HL-60 (cell line): ENCODE measurements around the gene GHRL.

Source experiments
- POLR2AphosphoS5 ChIP-seq: IDR thresholded peaks from 2 replicates; pipeline ENCODE4 v1.6.1; 2012; ENCODE audit warnings: low read depth
- SPI1 ChIP-seq: IDR thresholded peaks from 2 replicates; pipeline ENCODE4 v1.6.1; 2012; ENCODE audit warnings: low read depth, mild to moderate bottlenecking, borderline replicate concordance
- TF ChIP-seq, protein P1 (sequence below): IDR thresholded peaks from one replicate; pipeline ENCODE4 v1.5.1; 2011; ENCODE audit warnings: low read length, control low read depth, inconsistent platforms; ENCODE audit not compliant: insufficient read depth
- TF ChIP-seq, protein P2 (sequence below): IDR thresholded peaks from 2 replicates; pipeline ENCODE4 v1.6.1; 2012; ENCODE audit warnings: low read depth; ENCODE audit not compliant: insufficient replicate concordance

DNA sequence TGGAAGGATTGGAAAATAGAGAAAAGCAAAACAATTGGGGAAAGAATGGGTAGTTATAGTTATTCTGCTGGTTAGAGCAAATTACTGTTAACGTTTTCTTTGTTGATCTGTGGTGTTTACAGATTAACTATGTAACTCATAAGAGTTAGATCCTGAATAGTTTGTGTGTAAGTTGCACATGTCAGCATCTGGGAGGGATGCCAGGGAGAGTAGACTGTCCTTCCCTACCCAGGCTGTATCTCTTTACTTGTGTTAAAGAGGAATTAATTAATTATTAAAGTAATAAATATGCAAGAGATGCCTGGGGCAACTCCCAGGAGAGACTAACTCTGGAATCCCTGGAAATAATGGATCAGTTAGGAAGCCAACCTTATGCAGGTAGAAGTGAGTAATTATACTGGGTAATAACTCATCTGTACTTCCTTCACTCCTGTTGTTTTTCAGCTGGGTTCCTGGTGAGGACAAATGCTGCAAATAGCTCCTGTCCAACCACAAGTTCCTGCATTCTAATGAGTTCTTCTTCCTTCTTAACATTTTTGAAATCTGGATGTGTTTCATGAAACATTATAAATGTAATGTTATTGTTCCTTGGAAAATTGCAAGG, 18.9 kb downstream of the GHRL start:
- no peak for TF ChIP-seq POLR2AphosphoS5
- TF ChIP-seq, protein P1, sequence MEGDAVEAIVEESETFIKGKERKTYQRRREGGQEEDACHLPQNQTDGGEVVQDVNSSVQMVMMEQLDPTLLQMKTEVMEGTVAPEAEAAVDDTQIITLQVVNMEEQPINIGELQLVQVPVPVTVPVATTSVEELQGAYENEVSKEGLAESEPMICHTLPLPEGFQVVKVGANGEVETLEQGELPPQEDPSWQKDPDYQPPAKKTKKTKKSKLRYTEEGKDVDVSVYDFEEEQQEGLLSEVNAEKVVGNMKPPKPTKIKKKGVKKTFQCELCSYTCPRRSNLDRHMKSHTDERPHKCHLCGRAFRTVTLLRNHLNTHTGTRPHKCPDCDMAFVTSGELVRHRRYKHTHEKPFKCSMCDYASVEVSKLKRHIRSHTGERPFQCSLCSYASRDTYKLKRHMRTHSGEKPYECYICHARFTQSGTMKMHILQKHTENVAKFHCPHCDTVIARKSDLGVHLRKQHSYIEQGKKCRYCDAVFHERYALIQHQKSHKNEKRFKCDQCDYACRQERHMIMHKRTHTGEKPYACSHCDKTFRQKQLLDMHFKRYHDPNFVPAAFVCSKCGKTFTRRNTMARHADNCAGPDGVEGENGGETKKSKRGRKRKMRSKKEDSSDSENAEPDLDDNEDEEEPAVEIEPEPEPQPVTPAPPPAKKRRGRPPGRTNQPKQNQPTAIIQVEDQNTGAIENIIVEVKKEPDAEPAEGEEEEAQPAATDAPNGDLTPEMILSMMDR = no peak
- TF ChIP-seq, protein P2, sequence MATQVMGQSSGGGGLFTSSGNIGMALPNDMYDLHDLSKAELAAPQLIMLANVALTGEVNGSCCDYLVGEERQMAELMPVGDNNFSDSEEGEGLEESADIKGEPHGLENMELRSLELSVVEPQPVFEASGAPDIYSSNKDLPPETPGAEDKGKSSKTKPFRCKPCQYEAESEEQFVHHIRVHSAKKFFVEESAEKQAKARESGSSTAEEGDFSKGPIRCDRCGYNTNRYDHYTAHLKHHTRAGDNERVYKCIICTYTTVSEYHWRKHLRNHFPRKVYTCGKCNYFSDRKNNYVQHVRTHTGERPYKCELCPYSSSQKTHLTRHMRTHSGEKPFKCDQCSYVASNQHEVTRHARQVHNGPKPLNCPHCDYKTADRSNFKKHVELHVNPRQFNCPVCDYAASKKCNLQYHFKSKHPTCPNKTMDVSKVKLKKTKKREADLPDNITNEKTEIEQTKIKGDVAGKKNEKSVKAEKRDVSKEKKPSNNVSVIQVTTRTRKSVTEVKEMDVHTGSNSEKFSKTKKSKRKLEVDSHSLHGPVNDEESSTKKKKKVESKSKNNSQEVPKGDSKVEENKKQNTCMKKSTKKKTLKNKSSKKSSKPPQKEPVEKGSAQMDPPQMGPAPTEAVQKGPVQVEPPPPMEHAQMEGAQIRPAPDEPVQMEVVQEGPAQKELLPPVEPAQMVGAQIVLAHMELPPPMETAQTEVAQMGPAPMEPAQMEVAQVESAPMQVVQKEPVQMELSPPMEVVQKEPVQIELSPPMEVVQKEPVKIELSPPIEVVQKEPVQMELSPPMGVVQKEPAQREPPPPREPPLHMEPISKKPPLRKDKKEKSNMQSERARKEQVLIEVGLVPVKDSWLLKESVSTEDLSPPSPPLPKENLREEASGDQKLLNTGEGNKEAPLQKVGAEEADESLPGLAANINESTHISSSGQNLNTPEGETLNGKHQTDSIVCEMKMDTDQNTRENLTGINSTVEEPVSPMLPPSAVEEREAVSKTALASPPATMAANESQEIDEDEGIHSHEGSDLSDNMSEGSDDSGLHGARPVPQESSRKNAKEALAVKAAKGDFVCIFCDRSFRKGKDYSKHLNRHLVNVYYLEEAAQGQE = no peak
- no peak for TF ChIP-seq SPI1
